Neural cell (in vitro differentiated cells): ENCODE data around the gene TSNAX. TPM values are rescaled to one million over a fixed set of nuclear protein-coding genes. Genes with fewer than 3 reads are reported as not detected.

ENCODE experiments used
- H2AFZ ChIP-seq: fragments of 200-600, 300-800 bp; sonication (generic), shearing (Covaris generic); 2 replicates; pipeline ENCODE4 v1.6.0; 2014; ENCODE audit warnings: low read depth, mild to moderate bottlenecking, antibody characterized with exemption, low read length, moderate library complexity
- H3F3A ChIP-seq: fragments of 200-600 bp; shearing (Covaris generic); 2 replicates; pipeline ENCODE4 v1.6.1; 2016; ENCODE audit warnings: mild to moderate bottlenecking, moderate library complexity, mixed read lengths, antibody characterized with exemption, low read length; ENCODE audit not compliant: insufficient read depth, poor library complexity, severe bottlenecking
- H3K27ac ChIP-seq: fragments of 200-600, 300-800 bp; sonication (generic), shearing (Covaris generic); 2 replicates; pipeline ENCODE4 v1.5.1; 2014; ENCODE audit warnings: mild to moderate bottlenecking, low read length, moderate library complexity
- H3K27me3 ChIP-seq: fragments of 300-800, 200-600 bp; sonication (generic), shearing (Covaris generic); 2 replicates; pipeline ENCODE4 v1.6.0; 2014; ENCODE audit warnings: mild to moderate bottlenecking, low read depth, low read length, moderate library complexity; ENCODE audit not compliant: insufficient read depth
- H3K36me3 ChIP-seq: fragments of 300-800, 200-600 bp; sonication (generic), shearing (Covaris generic); 2 replicates; pipeline ENCODE4 v1.5.1; 2014; ENCODE audit warnings: mild to moderate bottlenecking, antibody characterized with exemption, low read length, moderate library complexity; ENCODE audit not compliant: insufficient read depth
- H3K4me2 ChIP-seq: fragments of 300-800, 200-600 bp; sonication (generic), shearing (Covaris generic); 2 replicates; pipeline ENCODE4 v1.6.0; 2014; ENCODE audit warnings: mild to moderate bottlenecking, low read length
- H3K4me3 ChIP-seq: fragments of 300-800, 200-600 bp; sonication (generic), shearing (Covaris generic); 2 replicates; pipeline ENCODE4 v1.5.1; 2014; ENCODE audit warnings: mild to moderate bottlenecking, low read length, moderate library complexity
- H3K79me2 ChIP-seq: fragments of 200-600 bp; shearing (Covaris generic); replicated peaks from 2 replicates; pipeline ENCODE4 v1.6.0; 2014; ENCODE audit warnings: mild to moderate bottlenecking, low read length, moderate library complexity; ENCODE audit not compliant: insufficient read depth
- H3K9ac ChIP-seq: fragments of 300-800, 200-600 bp; sonication (generic), shearing (Covaris generic); 2 replicates; pipeline ENCODE4 v1.6.1; 2016; ENCODE audit warnings: mild to moderate bottlenecking, low read length, mixed read lengths
- H3K9me2 ChIP-seq: fragments of 200-600 bp; shearing (Covaris generic); 2 replicates; pipeline ENCODE4 v1.6.1; 2016; ENCODE audit warnings: mild to moderate bottlenecking, low read length, mixed read lengths; ENCODE audit not compliant: insufficient read depth
- H3K9me3 ChIP-seq: fragments of 200-600, 300-800 bp; sonication (generic), shearing (Covaris generic); 2 replicates; pipeline ENCODE4 v1.6.1; 2016; ENCODE audit warnings: mild to moderate bottlenecking, mixed run types, low read length, moderate library complexity, mixed read lengths
- H4K20me1 ChIP-seq: fragments of 200-600 bp; shearing (Covaris generic); 2 replicates; pipeline ENCODE4 v1.6.1; 2016; ENCODE audit warnings: mild to moderate bottlenecking, mixed run types; ENCODE audit not compliant: insufficient read depth
- CTCF ChIP-seq: fragments of 450-650 bp; IDR thresholded peaks from 2 replicates; pipeline ENCODE4 v1.5.1; 2014; ENCODE audit warnings: antibody characterized with exemption, mild to moderate bottlenecking, moderate library complexity; ENCODE audit not compliant: poor library complexity, severe bottlenecking
- EP300 ChIP-seq: fragments of 450-650 bp; conservative IDR thresholded peaks from 2 replicates; pipeline ENCODE4 v1.6.1; 2014; ENCODE audit warnings: antibody characterized with exemption, mild to moderate bottlenecking, moderate library complexity; ENCODE audit not compliant: poor library complexity, severe bottlenecking
- EZH2 ChIP-seq: fragments of 200-600, 300-800 bp; shearing (Covaris generic), sonication (generic); IDR thresholded peaks from 2 replicates; pipeline ENCODE4 v1.6.1; 2014; ENCODE audit warnings: antibody characterized with exemption, low read length, borderline replicate concordance, mild to moderate bottlenecking; ENCODE audit not compliant: insufficient read depth, poor library complexity, severe bottlenecking
- MXI1 ChIP-seq: fragments of 450-650 bp; conservative IDR thresholded peaks from 2 replicates; pipeline ENCODE4 v1.6.1; 2014; ENCODE audit warnings: antibody characterized with exemption, mild to moderate bottlenecking; ENCODE audit not compliant: poor library complexity, severe bottlenecking
- RAD21 ChIP-seq: fragments of 450-650 bp; conservative IDR thresholded peaks from 2 replicates; pipeline ENCODE4 v1.6.1; 2014; ENCODE audit warnings: antibody characterized with exemption, mild to moderate bottlenecking, moderate library complexity
- REST ChIP-seq: IDR thresholded peaks from 2 replicates; pipeline ENCODE4 v1.6.1; 2012; ENCODE audit warnings: borderline replicate concordance
- SMC3 ChIP-seq: fragments of 450-650 bp; conservative IDR thresholded peaks from 2 replicates; pipeline ENCODE4 v1.6.1; 2014; ENCODE audit warnings: antibody characterized with exemption, mild to moderate bottlenecking, moderate library complexity; ENCODE audit not compliant: poor library complexity
- TAF1 ChIP-seq: IDR thresholded peaks from 2 replicates; pipeline ENCODE4 v1.6.1; 2012; ENCODE audit warnings: low read depth
- polyA plus RNA-seq: library from polyadenylated mRNA; depleted of rRNA; stranded (reverse); fragments of >200 nt; gene quantifications from 2 replicates; pipeline ENCODE4 v1.2.3, GENCODE V29; 2014

Gene TSNAX
- polyA plus RNA-seq, 1 donor from 2014 or later: 55.2 TPM

- Histone ChIP-seq H3K36me3 (no peaks in the 10 kb centered on the region), H4K20me1 (no peaks in the 10 kb centered on the region), H3K27me3 (no peaks in the 10 kb centered on the region), H3K4me2 (no peak overlapping the region), H3K9me2 (no peaks in the 10 kb centered on the region), H3F3A (no peaks in the 10 kb centered on the region), H3K79me2 (no peaks in the 10 kb centered on the region), H2AFZ (no peak overlapping the region), H3K4me3 (no peak overlapping the region), H3K9me3 (no peaks in the 10 kb centered on the region), H3K9ac (no peak overlapping the region), H3K27ac (no peak overlapping the region)
- no peak for TF ChIP-seq REST
These were observed 48.5 kb upstream of the TSNAX start for GRCh38 chr1:231480008-231480407.

GRCh38 chr1:231481289-231481688 is 47.2 kb upstream of the TSNAX start:
- Histone ChIP-seq H3K79me2 (no peaks in the 10 kb centered on the region), H4K20me1 (no peaks in the 10 kb centered on the region), H3K9me2 (no peaks in the 10 kb centered on the region), H3K27me3 (no peaks in the 10 kb centered on the region), H2AFZ (no peak overlapping the region), H3K27ac (no peak overlapping the region), H3K4me3 (no peak overlapping the region), H3F3A (no peaks in the 10 kb centered on the region), H3K36me3 (no peaks in the 10 kb centered on the region), H3K9ac (no peak overlapping the region), H3K4me2 (no peak overlapping the region), H3K9me3 (no peaks in the 10 kb centered on the region)
- TF ChIP-seq MXI1 (no peak), CTCF (no peak), RAD21 (no peak), SMC3 (no peak), EP300 (no peak), TAF1 (no peak), EZH2 (no peak)
